ENCODE measurements around the gene SPSB3. TPM values are rescaled to one million over a fixed set of nuclear protein-coding genes. Genes with fewer than 3 reads are reported as not detected.

Gene SPSB3
- total RNA-seq, 1 donor from 2014 or later: 44.2 TPM

DNA sequence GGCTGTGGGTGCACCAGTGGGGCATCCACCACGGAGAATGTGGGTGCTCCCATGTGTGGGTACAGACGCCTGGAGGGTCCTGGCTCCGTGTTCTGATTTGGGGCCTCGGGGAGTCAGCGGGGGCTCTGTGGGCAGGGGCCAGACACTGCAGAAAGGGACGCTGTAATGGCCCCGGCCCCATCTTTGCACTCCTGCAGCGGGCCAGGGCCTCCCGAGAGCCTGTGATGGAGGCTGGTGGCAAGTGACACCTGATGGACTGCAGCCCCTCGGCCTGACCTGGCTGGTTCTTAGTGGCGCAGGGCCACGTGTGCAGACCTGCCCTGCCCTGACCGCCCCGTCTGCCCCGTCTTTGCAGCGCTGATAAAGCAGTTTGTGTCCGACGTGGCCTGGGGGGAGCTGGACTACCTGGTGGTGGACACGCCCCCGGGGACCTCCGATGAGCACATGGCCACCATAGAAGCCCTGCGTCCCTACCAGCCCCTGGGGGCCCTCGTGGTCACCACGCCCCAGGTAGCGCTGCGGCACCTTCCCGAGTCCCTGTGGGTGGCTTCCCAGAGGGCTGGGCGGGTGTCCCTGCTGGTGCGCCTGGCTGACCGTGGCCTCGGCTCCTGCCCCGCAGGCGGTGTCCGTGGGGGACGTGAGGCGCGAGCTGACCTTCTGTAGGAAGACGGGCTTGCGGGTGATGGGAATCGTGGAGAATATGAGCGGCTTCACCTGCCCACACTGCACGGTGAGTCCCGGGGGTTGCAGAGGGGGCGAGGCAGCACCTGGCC is 5.1 kb upstream of the SPSB3 start:
- DNase-seq (peak; percentile 42), ATAC-seq (no peak)
- Histone ChIP-seq H3K36me3 (peaks cover 45% of the 10 kb centered on the region), H3K27ac (no peak overlapping the region), H3K27me3 (ENCODE audit: low read depth) (no peaks in the 10 kb centered on the region), H3K4me1 (peaks cover 23% of the 10 kb centered on the region), H3K9me3 (no peaks in the 10 kb centered on the region), H3K4me3 (no peak overlapping the region)
- intact Hi-C loops (cut with DNase I): no loop called here
- TF ChIP-seq, protein P1, sequence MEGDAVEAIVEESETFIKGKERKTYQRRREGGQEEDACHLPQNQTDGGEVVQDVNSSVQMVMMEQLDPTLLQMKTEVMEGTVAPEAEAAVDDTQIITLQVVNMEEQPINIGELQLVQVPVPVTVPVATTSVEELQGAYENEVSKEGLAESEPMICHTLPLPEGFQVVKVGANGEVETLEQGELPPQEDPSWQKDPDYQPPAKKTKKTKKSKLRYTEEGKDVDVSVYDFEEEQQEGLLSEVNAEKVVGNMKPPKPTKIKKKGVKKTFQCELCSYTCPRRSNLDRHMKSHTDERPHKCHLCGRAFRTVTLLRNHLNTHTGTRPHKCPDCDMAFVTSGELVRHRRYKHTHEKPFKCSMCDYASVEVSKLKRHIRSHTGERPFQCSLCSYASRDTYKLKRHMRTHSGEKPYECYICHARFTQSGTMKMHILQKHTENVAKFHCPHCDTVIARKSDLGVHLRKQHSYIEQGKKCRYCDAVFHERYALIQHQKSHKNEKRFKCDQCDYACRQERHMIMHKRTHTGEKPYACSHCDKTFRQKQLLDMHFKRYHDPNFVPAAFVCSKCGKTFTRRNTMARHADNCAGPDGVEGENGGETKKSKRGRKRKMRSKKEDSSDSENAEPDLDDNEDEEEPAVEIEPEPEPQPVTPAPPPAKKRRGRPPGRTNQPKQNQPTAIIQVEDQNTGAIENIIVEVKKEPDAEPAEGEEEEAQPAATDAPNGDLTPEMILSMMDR (IDR thresholded peaks at IDR 0.05): no peak

DNA sequence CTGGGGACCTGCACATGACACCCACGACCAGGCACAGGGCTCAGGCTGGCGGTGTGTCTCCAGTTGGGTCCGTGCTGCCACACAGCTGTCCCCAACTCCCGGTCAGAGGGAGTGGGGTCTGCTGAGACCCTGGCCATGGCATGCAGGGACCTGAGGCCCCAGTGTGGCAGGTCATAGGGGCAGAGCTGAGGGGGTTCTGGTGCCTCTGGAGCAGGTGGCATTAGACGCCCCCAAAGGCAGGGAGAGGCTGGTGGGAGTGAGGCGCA is 4.6 kb upstream of the SPSB3 start:
- intact Hi-C loops (cut with DNase I): no loop called here
- DNase-seq (no peak), ATAC-seq (no peak)
- H3K36me3 ChIP-seq: peaks cover 45% of the 10 kb centered on the region
- TF ChIP-seq, protein P1 (IDR thresholded peaks at IDR 0.05): no peak
- H3K9me3 ChIP-seq: no peaks in the 10 kb centered on the region
- no peak overlapping the region for H3K27ac ChIP-seq
- no peaks in the 10 kb centered on the region for H3K27me3 ChIP-seq (ENCODE audit: low read depth)
- no peak overlapping the region for H3K4me3 ChIP-seq
- peaks cover 23% of the 10 kb centered on the region for H3K4me1 ChIP-seq

DNA sequence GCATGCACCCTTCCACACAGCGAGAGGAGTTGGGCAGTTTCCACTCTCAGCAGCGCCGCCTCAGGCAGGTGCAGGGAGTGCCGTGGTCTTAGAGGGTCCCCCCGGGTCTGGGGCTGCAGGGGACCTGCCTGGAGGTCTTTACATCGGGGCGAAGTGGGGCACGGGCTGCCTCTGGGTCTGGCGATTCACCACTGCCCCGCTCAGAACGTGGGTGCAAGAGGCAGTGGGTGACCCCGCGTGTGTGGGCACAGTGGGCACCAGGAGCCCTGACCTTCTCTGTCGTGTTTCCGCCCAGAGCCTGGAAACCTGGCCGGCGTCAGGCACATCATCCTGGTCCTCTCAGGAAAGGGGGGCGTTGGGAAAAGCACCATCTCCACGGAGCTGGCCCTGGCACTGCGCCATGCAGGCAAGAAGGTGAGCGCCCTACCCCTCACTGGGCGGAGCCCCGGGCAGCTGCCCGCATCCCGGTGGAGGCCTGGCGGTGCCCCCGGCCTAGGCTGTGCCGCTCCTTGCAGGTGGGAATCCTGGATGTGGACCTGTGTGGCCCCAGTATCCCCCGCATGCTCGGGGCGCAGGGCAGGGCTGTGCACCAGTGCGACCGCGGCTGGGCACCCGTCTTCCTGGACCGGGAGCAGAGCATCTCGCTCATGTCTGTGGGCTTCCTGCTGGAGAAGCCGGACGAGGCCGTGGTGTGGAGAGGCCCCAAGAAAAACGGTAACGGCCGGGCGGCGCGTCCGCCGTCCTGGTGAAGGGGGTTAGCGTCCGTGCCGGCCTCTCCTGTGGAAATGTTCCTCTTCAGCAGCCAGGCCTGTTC is 4.1 kb upstream of the SPSB3 start:
- no peak overlapping the region for H3K27ac ChIP-seq
- H3K9me3 ChIP-seq: no peaks in the 10 kb centered on the region
- peaks cover 25% of the 10 kb centered on the region for H3K4me1 ChIP-seq
- TF ChIP-seq, protein P1 (IDR thresholded peaks at IDR 0.05): no peak
- H3K4me3 ChIP-seq: no peak overlapping the region
- no peaks in the 10 kb centered on the region for H3K27me3 ChIP-seq (ENCODE audit: low read depth)
- intact Hi-C loops (cut with DNase I): no loop called here
- peaks cover 45% of the 10 kb centered on the region for H3K36me3 ChIP-seq
- DNase-seq (no peak), ATAC-seq (no peak)

DNA sequence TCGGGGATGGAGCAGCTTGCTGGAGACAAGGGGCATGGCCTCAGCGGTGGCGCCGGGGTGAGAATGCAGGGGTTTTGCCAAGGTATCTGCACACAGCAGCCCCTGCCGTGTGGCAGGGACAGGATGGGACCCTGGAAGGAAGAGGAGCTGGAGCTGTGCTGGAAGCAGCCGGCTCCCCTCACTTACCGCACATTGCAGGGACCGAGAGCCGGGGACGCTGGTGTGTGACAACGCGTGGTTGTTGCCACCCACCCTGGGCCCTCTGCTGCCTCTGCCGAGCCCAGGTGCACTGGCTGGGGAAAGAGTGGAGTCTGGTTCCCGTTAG is 3.4 kb upstream of the SPSB3 start:
- Histone ChIP-seq H3K4me1 (peaks cover 32% of the 10 kb centered on the region), H3K9me3 (no peaks in the 10 kb centered on the region), H3K27ac (no peak overlapping the region), H3K27me3 (ENCODE audit: low read depth) (no peaks in the 10 kb centered on the region), H3K36me3 (peaks cover 49% of the 10 kb centered on the region), H3K4me3 (no peak overlapping the region)
- intact Hi-C loops (cut with DNase I): no loop called here
- no peak for DNase-seq
- ATAC-seq: no peak
- TF ChIP-seq, protein P1 (IDR thresholded peaks at IDR 0.05): no peak

DNA sequence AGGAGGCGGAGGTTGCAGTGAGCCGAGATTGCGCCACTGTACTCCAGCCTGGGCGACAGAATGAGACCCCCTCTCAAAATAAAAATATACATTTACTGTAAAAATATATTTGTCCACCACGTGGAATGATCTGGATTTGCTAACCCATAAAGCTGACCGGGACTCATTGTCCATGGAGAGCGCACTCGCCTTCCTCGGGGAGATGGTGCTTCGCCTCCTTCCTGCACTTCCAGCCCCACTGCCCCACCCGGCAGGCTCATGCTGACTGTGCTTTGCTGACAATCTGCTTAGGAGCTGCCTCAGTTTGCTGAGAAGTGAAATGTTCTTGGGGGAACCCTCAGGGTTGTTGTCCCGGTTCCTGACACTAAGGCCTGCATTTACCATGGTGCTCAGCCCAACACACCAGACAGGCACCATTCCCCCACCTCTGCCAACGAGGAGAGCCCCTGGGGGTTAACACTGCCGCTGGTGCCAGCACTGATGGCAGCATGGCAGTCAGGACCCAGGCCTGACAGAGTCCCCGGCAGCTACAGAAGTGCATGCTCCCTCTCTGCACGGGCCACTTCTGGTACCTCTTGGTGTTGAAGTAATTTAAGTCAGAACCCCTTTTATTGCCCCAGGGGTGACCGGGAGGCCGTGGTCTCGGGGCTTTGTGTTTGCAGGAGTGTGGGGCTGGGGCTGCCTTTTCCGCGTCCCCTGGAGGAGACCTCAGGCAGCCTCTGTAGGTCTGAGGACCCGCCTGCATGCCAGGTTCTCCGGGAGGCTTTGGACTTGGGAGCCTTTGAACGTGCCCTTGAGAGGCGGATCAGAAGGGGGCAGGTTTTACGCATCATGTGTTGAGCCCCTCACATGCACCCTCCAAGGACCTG is 2.8 kb upstream of the SPSB3 start:
- ATAC-seq: no peak
- TF ChIP-seq, protein P1 (IDR thresholded peaks at IDR 0.05): no peak
- H3K27ac ChIP-seq: no peak overlapping the region
- DNase-seq: no peak
- H3K9me3 ChIP-seq: no peaks in the 10 kb centered on the region
- peaks cover 38% of the 10 kb centered on the region for H3K4me1 ChIP-seq
- H3K4me3 ChIP-seq: no peak overlapping the region
- no peaks in the 10 kb centered on the region for H3K27me3 ChIP-seq (ENCODE audit: low read depth)
- intact Hi-C loops (cut with DNase I): no loop called here
- H3K36me3 ChIP-seq: peaks cover 55% of the 10 kb centered on the region
